SK-N-DZ (cell line): Measurements from ENCODE around the gene FGF5. TPM values are rescaled to one million over a fixed set of nuclear protein-coding genes. Genes with fewer than 3 reads are reported as not detected.
"Not testable (repeated sequence)": the region's sequence is repeated elsewhere in the genome, so short reads cannot be mapped to it uniquely, and the experiment has no call there.

Experiments used
- DNase-seq: peaks from one replicate; pipeline ENCODE4 v3.0.0-alpha.2; 2015; ENCODE audit warnings: low spot score
- polyA plus RNA-seq, 2 experiments: library from polyadenylated mRNA; depleted of rRNA; stranded (reverse); fragments of >200 nt; gene quantifications; 2 replicates each; pipeline ENCODE4 v1.2.3, GENCODE V29; 2014

Gene FGF5, protein sequence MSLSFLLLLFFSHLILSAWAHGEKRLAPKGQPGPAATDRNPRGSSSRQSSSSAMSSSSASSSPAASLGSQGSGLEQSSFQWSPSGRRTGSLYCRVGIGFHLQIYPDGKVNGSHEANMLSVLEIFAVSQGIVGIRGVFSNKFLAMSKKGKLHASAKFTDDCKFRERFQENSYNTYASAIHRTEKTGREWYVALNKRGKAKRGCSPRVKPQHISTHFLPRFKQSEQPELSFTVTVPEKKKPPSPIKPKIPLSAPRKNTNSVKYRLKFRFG
- 0.06 and 0.09 TPM in 2 replicates for polyA plus RNA-seq (2014; cell fraction: cytosol; rRNA removed)
- not detected in 2 replicates for polyA plus RNA-seq (2014; cell fraction: nucleus; rRNA removed)

DNA sequence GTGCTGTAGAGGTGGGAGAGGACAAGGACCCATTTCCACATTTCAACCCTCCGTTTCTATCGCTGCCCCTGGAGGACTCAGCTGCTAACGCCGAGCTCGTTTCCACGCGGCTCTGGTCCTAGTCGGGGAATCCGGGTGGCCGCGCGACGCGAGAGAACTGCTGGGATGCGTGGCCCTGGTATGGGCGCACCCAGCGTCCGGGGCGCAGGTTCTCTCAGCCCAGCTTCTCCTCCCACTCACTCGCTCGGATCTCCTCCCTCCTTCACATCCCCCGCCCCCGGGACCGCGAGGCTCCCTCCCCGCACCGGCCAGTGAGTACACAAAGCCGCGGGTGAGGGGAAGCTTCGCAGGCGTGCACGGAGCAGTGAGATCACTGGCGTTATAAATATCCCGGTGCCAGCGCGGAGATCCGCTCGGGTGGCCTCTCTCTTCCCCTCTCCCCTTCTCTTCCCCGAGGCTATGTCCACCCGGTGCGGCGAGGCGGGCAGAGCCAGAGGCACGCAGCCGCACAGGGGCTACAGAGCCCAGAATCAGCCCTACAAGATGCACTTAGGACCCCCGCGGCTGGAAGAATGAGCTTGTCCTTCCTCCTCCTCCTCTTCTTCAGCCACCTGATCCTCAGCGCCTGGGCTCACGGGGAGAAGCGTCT, at the start of gene FGF5:
Gene FGF5 (plus strand): TSS at position 412 of the 649 bp plus-strand sequence. CDS start 161 bp downstream, at position 573.
- peak; percentile 36 for DNase-seq

DNA sequence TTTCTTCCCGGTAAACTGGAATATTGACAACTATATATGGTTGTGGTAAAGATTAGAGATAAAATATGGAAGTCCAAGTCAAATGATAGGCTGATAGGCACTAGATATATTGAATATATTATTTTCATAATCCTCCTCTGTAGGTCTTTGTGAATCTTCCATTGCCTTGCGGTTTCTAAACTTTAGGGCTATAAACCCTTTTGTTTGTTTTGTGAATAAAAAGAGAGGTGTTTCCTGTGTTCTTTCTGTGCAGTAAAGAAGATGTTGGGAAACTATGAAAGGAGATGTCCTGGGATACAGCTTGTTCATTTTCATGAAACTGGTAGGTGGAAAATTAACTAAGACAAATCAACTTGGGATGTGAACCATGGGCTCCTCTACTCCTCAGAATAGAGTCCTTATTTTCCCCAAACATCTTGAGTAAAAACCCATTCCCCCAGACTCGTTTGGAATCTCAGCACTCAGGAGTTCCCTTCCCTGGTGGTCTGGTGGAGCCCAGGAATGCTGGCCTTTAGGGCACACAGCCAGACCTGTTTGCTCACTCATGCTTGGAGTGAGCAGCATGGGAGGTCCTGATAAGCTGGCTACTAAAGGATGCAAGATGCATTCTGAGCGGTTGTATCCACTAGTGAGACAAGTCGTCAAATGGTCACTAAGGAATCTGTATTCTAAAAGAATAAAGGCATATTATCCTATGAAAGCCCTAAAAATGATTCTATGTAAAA, 47.0 kb upstream of the FGF5 start:
- peak; percentile 29 for DNase-seq

DNA sequence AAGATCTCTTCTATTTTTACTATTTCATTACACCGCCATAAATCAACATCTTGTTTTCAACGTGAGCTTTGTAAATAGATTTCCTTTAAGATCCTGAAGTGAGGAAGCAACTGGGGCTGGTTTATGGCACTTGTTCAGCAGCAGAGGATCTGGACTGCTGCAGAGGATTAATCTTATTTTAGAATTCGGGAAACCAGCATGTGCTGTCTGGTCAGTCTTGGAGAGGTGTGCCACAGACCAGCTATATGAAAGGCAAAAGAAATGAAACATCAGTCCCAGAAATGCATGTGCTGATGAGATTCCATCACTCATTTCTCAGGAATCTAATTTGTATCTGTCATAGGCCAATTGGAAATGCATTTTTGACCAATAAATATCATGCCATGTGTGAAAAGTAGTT, 45.8 kb upstream of the FGF5 start:
- DNase-seq, result peak; percentile 74

DNA sequence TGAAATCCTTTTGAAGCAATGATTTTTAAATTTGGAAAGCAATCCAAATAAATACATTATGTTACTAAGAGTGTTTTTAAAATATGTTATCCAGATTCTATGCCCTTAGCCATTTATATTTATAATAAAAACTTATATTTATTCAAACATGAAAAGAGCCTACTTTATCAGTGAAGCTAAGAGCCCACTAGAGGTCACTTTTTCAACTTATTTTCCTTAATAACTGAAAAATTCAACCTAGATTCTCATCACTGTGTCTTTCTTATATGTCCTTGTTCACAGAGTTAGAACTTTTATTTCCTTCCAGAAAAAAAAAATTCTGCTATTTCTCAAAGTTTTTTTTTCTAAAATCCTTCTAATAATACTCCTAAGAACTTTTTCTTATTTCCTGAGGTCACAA, 45.3 kb upstream of the FGF5 start:
- DNase-seq, result no peak

GRCh38 chr4:80225595-80225994, 40.9 kb upstream of the FGF5 start:
- DNase-seq, result no peak

DNA sequence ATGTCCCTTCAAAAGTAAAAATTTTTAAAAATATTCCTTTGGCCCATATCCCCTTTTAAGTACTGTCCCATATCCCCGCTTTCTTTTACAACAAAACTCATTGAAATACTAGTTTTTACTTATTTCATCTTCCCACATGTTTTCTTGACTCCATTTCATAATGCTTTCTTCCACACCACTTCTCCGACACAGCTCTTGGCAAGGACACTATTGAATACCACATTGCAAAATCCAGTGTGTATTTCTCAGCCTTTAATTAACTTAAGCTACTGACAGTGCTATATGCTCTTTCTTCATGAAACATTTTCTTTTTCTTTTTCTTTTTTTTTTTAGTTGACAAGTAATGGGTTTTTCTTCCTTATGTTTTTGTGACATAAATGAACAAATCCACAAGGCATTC, 40.4 kb upstream of the FGF5 start:
- DNase-seq, result no peak

- no peak for DNase-seq
Measured at GRCh38 chr4:80228460-80228859, 38.0 kb upstream of the FGF5 start.

DNA sequence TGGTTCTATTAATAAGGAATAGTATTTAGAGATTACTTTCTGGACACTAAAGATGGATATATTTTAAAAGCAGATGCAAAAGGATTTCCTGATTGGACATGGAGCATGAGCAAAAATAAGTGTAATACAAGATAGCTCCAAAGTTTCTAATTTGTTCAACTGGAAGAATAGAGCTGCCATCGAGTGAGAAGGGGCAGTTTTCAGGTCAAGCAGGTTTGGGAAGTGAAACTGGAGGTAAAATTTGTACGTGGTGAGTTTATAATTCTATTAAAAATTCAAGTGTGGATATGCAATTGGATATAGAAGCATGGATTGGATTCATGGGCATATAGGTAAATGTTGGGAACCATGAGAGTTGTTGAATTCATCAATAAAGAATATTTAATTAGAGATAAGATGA, 37.3 kb upstream of the FGF5 start:
- no peak for DNase-seq

GRCh38 chr4:80229590-80229989, 36.9 kb upstream of the FGF5 start:
- DNase-seq, result no peak

GRCh38 chr4:80231180-80231579, 35.3 kb upstream of the FGF5 start:
- no peak for DNase-seq

DNA sequence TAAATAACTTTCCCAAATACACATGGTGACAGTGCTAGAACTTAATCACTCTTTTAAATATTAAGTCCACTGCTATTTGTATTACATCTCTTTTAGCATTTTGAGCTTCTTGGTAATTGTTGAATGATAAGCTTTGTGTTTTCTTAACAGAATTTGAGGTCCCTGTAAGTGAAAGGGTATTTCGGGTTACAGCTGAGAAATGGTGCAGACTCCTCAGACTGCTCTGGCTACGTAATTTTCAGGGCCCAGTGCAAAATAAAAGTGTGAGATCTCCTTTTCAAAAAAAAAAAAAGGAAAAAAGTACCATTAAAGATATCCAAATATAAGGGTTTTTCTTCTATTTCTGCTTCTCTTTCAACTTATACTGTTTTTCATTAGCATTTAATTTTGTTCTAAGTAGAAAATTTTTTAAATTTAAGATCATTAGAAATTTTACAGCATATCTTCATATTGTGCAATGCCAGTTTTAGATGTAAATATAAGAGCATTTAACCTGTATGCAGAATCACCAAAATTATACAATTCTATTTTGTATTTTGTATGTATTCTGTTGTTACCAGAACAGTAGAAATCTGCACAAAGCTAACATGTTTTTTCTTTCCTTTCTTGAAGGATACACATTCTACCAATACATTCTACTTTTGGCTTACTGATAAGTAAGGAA, 33.6 kb upstream of the FGF5 start:
- DNase-seq, result no peak

- DNase-seq, result no peak
Measured at GRCh38 chr4:80233390-80233789, 33.1 kb upstream of the FGF5 start.

- no peak for DNase-seq
Measured at GRCh38 chr4:80235451-80235850, 31.0 kb upstream of the FGF5 start.

DNA sequence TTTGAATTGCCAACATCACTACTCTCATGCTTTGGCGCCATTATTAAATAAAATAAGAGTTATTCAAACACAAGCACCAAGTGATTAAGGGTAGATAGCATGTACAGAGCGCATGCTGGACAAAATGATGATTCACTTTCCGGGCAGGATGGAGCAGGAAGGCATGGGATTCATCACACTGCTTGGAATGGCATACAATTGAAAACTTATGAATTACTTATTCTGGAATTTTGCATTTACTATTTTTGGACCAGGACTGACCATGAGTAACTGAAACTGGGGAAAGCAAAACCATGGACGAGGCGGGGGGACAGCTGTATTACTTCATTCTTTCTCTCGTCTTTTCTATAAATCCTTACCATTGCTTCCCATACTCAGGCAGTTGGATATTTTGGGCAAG, 28.5 kb upstream of the FGF5 start:
- no peak for DNase-seq

DNA sequence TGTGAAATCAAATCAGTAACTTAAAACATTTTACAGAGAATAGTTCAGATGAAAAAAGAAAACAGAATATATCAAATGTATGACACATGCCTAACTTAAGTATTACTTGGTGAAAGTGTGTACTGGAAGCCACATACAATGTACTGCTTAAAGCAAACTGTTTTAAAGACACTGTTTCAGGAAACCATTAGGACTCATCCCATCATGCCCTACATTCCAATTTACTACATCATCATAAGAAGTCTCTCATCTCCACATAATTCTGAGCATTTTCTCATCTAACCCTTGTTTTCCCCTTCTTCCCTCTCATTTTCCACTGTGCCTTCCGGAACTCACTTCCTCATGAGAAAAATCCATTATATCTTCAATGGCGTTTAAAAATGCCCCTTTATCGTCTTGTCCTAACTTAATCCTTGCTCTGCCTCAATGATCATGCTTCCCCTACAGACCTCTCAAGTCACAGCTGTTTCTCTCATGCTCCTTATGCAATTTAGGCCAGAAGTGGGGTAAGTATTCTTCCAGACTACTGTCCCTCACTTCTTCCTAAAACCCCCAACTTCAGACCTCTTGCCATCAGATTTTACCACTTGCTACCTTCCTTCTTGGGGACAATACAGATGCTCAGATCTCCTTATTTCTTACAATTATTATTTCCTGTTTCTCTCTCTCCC, 26.8 kb upstream of the FGF5 start:
- no peak for DNase-seq

DNA sequence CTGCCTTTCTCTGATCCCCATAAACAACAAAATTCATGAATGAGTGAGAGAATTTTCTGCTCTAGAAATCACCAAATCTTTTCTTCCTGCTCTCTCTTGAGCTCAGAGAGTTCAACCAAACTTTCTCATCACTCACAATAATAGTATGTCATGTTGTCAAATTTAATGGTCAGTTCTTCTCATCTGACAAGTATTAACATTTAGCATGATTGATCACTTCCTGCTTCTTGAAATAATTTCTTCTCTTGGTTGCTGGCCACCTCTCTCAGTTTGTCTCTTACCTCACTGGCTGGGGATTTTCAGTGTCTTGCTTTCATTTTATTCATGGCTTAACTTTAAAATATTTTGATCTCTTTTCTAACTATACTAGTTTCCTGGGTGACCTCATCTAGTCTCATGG, 25.5 kb upstream of the FGF5 start:
- DNase-seq, result no peak

- peak; percentile 40 for DNase-seq
Measured at GRCh38 chr4:80243274-80244018, 23.0 kb upstream of the FGF5 start.

DNA sequence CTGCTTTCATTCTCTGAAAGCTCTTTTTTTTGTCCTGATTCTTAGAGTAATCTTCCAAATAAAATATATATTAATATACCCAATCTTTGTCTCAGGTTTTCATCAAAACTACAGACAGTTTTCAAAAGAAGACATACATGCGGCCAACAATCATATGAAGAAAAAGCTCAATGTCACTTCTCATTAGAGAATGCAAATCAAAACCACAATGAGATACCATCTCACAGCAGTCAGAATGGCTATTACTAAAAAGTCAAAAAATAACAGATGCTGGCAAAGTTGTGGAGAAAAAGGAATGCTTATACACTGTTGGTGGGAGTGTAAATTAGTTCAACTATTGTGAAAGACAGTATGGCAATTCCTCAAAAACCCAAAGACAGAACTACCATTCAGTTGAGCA, 19.0 kb upstream of the FGF5 start:
- DNase-seq, result not testable (repeated sequence)

DNA sequence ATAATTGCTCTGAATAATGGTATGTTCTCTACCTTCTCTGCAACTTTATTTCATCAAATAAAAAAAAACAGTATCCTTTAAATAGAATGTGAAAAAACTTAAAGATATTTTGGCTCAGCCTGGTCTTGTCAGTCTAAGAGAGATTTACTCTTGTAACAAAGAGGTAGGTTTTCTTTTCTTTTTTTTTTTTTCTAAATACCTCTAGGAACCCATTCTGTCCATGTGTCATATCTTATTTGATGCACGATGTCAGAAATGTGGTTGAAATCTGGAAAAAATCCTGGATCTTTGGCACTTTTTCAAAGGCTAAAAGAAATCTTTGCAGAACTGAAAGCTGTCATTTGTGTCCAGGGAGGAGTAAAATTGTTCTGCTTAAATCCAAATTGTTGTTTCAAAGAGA, 17.3 kb upstream of the FGF5 start:
- no peak for DNase-seq

- no peak for DNase-seq
Measured at GRCh38 chr4:80252427-80252826, 14.0 kb upstream of the FGF5 start.

DNA sequence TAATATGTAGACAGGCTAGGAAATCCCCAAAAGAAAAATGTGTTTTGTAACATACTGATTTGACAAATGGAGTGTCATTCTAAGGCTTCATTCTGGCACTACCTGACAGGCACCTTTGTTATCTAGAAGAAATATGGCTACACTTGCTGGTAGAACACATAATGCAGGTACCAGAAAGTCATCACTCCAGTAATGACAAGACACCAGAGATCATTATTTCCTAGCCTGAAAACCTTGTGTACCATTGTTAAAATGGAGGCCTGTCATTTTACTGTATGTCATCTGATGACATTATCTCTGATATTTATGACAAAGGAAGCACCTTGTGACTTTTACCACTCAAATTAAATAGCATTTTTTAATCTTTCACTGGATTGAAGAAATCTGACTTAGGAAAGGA, 13.5 kb upstream of the FGF5 start:
- DNase-seq, result no peak
